Pancreas (tissue), 10 donors: ENCODE data around the gene TBX1. TPM values are rescaled to one million over a fixed set of nuclear protein-coding genes. Genes with fewer than 3 reads are reported as not detected.
A peak's percentile ranks its signal among the peaks of the same experiment; 100 is the strongest.

Experiments
- ATAC-seq, 4 donors: fragments of 200-7000 bp; cut with Tn5 transposase; one replicate each; pipeline versions ENCODE4 v1.8.0 to v1.9.1; 2020; ENCODE audit warnings: mild to moderate bottlenecking in 4 of 4, moderate library complexity in 4 of 4
- DNase-seq, 6 donors: peaks; one replicate each; pipeline ENCODE4 v3.0.0-alpha.2; 2020
- FAIRE-seq: peaks from 2 replicates; lab custom pipeline; 2012; peaks lifted over from hg19 to GRCh38; lab: Jason Lieb, UNC
- H3K27ac ChIP-seq, 4 donors: fragments of 200-600 bp; sonication (generic); 1 replicate in 3 of 4; 2 replicates in 1 of 4; pipeline versions ENCODE4 v1.5.0 to v1.8.0; 2020
- H3K27me3 ChIP-seq, 4 donors: fragments of 200-600 bp; one replicate each; pipeline ENCODE4 v1.8.0; 2021
- H3K36me3 ChIP-seq, 3 donors: fragments of 200-600 bp; sonication (generic) in 1 of 3; one replicate each; pipeline versions ENCODE4 v1.5.0 to v1.8.0; 2020 to 2021
- H3K4me1 ChIP-seq, 3 donors: fragments of 200-600 bp; one replicate each; pipeline ENCODE4 v1.8.0; 2021
- H3K4me3 ChIP-seq, 4 donors: fragments of 200-600 bp; sonication (generic) in 2 of 4; one replicate each; pipeline versions ENCODE4 v1.5.0 to v1.8.0; 2020 to 2021
- H3K9me3 ChIP-seq, 4 donors: fragments of 200-600 bp; one replicate each; pipeline ENCODE4 v1.8.0; 2021
- WGBS, 2 donors: extraction: QIAGEN DNeasy Blood & Tissue Kit; methylation state at CpG; one replicate each; pipeline ENCODE4 v1.1.7; 2013; 5-methylcytosine and 5-hydroxymethylcytosine counted together
- intact Hi-C, 3 donors: fragments of 100-400 bp; cut with DNase I; formaldehyde crosslinking; loops; one replicate each; pipeline versions ENCODE4 v1.11.1 to v1.14.2; 2022
- polyA plus RNA-seq, 2 donors: library from polyadenylated mRNA; stranded (reverse); fragments of 200-250 nt; gene quantifications; one replicate each; pipeline ENCODE4 v1.2.3, GENCODE V29; 2013
- total RNA-seq, 6 donors: library from RNA; stranded (reverse); fragmentation: NEBNext Ultra II Directional in 4 of 6; extraction: Animal tissue kit (Norgen Biotek cat#: 25700) in 4 of 6; gene quantifications; one replicate each; pipeline versions ENCODE4 v1.2.1 to v1.2.4, GENCODE V29; 2021 to 2023
- TF ChIP-seq, protein P1 (sequence below), 4 donors: fragments of 200-600 bp; sonication (generic) in 3 of 4; IDR thresholded peaks; one replicate each; pipeline versions ENCODE4 v1.5.0 to v1.8.0; 2021; ENCODE audit warnings: antibody characterized with exemption in 4 of 4
- donor health status: healthy with polysubstance abuse.
- donor health status: DM: no; HTN: no; CAD: no; lungs with moderate emphysema.
- donor health status: DM: no; HTN: no; CAD: no.
- donor health status: control.
- donor health status: control.
- donor health status: Bipolar disorder and iron deficiency.
- donor health status: DM: yes; HTN: yes; CAD: no.
- donor health status: DM: no; HTN: no; CAD: no.
- donor health status: DM: no; HTN: no; CAD: no.
- donor health status: DM: yes; HTN: yes; CAD: no.

The TBX1 gene
- total and polyA plus RNA-seq, 8 donors: 0.19 to 1.3 (median 0.31) TPM; not detected in 1

DNA sequence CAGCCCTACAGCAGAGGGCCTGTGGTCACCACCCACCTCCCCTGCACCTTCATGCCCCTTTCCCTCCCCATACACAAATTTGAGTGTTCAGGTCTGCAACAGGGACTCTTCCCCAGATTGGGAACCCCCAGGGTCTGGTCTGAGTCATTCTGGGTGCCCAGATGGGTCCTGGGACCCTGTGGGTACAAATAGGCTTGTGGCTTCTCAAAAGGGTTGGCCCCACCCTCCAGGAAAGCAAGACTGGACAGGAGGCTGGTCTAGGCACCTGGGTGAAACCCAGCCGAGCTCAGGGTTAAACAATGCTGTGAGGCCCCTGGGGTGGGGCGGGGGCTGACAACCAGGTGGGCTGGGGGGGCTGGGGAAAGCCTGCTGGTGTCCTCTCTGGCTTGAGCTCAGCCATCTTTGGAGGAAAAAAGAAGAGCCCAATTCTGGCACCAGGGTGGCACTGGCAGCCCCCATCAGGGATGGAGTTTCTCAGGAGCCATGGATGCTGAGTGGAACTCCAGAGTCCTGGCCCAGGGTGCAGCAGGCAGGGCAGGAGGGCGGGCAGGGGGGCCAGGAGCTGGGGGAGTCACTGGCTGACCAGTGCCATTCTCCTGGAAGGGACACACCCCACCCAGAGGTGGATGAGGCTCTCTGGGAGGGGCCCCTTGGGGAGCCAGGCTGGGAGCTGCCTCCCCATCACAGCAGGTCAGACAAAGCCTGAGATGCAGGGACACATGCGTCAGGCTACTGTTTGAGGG, 45.2 kb upstream of the TBX1 start:
- Histone ChIP-seq H3K9me3 (no peaks in the 10 kb centered on the region), H3K4me1 (peaks cover 0 to 3% (median 0%) of the 10 kb centered on the region in 3 donors), H3K4me3 (peak overlapping the region; percentile 33 to 60 (median 44)), H3K27me3 (no peaks in the 10 kb centered on the region), H3K27ac (no peak overlapping the region), H3K36me3 (no peaks in the 10 kb centered on the region)
- ATAC-seq: no peak
- intact Hi-C loops: no loop called here
- TF ChIP-seq, protein P1, sequence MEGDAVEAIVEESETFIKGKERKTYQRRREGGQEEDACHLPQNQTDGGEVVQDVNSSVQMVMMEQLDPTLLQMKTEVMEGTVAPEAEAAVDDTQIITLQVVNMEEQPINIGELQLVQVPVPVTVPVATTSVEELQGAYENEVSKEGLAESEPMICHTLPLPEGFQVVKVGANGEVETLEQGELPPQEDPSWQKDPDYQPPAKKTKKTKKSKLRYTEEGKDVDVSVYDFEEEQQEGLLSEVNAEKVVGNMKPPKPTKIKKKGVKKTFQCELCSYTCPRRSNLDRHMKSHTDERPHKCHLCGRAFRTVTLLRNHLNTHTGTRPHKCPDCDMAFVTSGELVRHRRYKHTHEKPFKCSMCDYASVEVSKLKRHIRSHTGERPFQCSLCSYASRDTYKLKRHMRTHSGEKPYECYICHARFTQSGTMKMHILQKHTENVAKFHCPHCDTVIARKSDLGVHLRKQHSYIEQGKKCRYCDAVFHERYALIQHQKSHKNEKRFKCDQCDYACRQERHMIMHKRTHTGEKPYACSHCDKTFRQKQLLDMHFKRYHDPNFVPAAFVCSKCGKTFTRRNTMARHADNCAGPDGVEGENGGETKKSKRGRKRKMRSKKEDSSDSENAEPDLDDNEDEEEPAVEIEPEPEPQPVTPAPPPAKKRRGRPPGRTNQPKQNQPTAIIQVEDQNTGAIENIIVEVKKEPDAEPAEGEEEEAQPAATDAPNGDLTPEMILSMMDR (IDR thresholded peaks at IDR 0.05): no peak
- WGBS, 2 donors: 81% methylated on average over 4 of the region's 4 CpGs
- DNase-seq: peak in 1 of 6 donors; percentile 55
- FAIRE-seq: no peak

DNA sequence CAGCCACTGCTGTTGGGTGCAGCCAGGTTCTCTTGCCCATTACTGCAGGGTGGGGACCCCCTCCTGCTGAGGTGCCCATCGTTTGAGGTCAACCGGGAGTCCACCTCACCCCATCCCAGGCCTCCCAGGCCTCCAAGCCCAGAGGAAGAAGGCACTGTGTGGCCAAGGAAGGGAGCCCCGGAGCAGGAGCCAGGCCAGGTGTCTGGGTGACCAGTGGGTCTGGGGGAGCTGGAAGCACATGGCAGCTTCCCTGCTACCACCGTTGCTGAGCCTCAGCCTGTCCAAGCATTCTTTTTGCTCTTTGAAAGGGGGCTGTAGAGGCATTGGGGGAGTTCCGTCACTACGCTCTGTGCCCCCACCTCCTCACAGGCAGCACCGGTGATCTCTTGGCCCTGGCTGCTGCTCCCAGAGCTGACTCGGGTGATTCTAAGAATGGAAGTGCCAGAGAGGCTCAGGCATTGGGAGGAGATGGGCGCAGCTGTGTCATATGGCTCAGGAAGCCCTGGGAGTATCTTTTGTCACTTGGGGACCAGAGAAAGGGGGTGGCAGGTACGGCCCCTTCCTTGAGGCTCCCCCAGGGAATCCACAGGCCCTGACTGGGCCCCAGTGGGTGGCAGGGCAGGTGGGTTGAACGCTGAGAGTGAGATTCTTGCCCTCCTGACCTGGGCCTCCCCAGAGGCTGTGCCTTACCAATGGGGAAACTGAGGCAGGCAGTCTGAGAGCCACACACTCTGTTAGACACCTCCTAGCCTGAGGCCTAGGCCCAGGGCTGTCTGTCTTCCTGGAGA, 44.3 kb upstream of the TBX1 start:
- no peaks in the 10 kb centered on the region for H3K36me3 ChIP-seq
- 80 to 87% methylated on average over 11 of the region's 11 CpGs for WGBS, 2 donors
- H3K4me1 ChIP-seq: peaks cover 0 to 3% (median 0%) of the 10 kb centered on the region in 3 donors
- H3K9me3 ChIP-seq: no peaks in the 10 kb centered on the region
- TF ChIP-seq, protein P1 (IDR thresholded peaks at IDR 0.05): no peak
- intact Hi-C loops: no loop called here
- no peak overlapping the region for H3K4me3 ChIP-seq
- no peak for FAIRE-seq
- peak in 1 of 6 donors; percentile 63 for DNase-seq
- ATAC-seq: no peak
- no peak overlapping the region for H3K27ac ChIP-seq
- no peaks in the 10 kb centered on the region for H3K27me3 ChIP-seq

DNA sequence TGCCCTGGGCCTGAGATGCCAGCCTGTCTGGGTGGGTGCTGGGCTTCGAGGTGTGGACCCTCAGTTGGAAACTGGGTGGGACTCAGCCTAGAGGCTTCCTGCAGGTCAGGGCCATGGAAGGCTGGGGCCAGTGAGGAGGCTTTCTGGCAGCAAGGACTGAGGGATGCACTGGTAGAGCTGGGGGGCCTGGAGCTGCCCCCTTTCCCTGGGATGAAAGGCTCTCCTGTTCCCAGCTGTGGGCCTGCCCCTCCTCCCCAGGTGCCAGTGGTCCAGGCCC, 43.8 kb upstream of the TBX1 start:
- intact Hi-C loops: no loop called here
- no peak overlapping the region for H3K4me3 ChIP-seq
- no peak for FAIRE-seq
- no peaks in the 10 kb centered on the region for H3K9me3 ChIP-seq
- no peaks in the 10 kb centered on the region for H3K36me3 ChIP-seq
- TF ChIP-seq, protein P1 (IDR thresholded peaks at IDR 0.05): no peak
- H3K27ac ChIP-seq: no peak overlapping the region
- H3K4me1 ChIP-seq: peaks cover 0 to 3% (median 0%) of the 10 kb centered on the region in 3 donors
- 96 to 100% methylated on average over 1 of the region's 1 CpG for WGBS, 2 donors
- no peak for ATAC-seq
- no peaks in the 10 kb centered on the region for H3K27me3 ChIP-seq
- peak in 1 of 6 donors; percentile 67 for DNase-seq

DNA sequence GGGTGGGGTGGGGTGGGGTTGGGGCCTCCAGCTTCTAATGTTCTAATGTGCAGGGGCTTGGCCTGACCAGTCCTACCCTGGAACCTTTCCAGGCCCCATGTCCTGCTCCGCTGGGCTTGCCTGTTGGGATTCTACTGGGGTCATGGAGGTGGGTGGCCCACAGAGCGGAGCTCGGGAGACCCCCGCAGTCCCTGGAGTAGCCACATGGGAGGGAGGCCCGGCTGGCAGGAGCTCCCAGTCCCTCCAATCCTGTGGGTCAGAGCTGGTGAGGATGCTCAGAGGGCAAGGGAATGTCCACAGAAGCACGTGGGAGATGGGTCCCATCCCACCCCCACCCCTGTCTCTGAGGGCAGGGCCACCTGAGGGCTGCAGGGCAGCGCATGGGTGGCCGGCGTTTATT, 43.4 kb upstream of the TBX1 start:
- TF ChIP-seq, protein P1 (IDR thresholded peaks at IDR 0.05): no peak
- intact Hi-C loops: no loop called here
- no peak overlapping the region for H3K27ac ChIP-seq
- no peaks in the 10 kb centered on the region for H3K27me3 ChIP-seq
- no peak for FAIRE-seq
- 80 to 84% methylated on average over 9 of the region's 9 CpGs for WGBS, 2 donors
- DNase-seq: peak in 1 of 6 donors; percentile 77
- peaks cover 0 to 3% (median 0%) of the 10 kb centered on the region in 3 donors for H3K4me1 ChIP-seq
- ATAC-seq: no peak
- H3K4me3 ChIP-seq: no peak overlapping the region
- H3K36me3 ChIP-seq: no peaks in the 10 kb centered on the region
- H3K9me3 ChIP-seq: no peaks in the 10 kb centered on the region
